Activated CD8-positive, alpha-beta memory T cell treated with anti-CD3 and anti-CD28 coated beads, Interleukin-2, amount 50 U/mL, for 48 hours (primary cell): ENCODE results near the gene TXNRD3.
"Not testable (repeated sequence)": the region's sequence is repeated elsewhere in the genome, so short reads cannot be mapped to it uniquely, and the experiment has no call there.

Experiments
- DNase-seq: peaks from one replicate; pipeline ENCODE4 v3.0.0-alpha.2; 2020

The TXNRD3 gene

DNA sequence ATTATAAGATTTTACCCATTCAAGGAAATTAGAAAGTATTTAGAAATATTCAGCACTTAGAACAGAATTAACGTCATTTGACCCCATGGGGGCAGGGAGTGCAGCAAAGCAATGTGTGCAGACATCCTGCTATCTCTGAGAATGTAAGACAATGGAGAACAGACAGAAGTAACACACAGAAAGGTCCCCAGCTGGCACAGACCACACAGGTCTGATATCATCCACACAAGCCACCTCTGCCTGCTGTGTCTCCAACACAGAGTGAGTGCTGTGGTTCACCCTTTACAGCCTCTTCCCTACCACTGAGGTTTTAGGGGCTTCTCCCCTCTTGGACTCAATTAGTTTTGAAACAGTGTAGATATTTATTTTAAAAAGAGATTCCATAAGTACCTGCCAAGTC is 16.1 kb downstream of the TXNRD3 start:
- no peak for DNase-seq

DNA sequence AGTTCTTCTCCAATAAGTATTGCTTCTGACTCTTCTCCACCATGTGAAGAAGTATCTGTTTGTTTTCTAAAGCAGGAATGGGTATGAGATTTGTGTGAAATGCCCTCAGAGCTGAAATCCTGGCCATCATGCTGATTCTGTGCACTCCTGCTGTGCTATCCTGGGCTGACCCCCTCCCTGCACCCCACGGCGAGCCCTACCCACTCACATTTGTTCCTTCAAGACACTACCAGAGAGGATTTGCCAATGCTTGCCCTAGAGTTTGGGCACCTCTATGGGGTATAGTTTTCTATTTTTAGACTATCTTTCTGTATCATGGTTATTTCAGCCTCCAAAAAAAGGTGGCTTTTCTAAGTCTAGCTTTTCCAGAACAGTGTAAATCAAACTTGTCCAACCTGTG is 18.5 kb downstream of the TXNRD3 start:
- DNase-seq: no peak

DNA sequence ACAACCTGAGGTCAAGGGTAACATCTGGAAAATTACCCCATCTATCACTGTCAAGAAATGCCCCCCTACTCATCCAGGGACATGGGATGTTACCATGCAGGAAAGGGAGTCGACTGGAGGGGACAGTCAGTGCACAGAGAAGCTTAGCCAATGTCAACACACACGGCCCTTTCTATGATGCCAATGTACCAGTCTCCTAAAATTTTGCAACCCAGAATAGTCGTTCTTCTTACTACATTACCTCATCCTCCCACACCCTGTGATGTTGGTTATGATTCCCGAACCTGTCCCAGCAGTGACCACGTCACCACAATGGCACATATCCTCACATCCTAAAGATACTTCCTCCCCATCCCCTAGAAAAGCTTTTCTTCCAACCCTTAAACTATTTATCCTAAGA is 20.1 kb downstream of the TXNRD3 start:
- no peak for DNase-seq

DNA sequence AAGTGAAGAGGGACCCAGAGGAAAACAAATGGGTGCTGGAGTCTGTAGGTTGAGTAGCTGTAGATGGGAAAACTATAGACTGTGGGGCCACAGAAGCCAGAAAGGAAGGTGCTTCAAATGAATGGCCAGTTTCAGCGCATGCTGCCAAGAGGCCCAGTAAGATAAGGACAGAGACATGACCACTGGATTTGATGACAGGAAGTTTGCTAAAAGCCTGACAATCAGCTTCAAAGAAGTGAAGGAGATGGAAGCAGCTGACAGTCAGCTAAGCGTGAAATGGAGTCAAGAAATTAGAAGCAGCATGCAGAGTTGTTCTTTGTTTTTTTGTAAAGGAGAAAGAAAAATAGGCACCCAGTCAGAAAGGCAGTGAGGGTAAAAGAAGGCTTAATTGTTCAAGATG is 24.9 kb downstream of the TXNRD3 start:
- no peak for DNase-seq

DNA sequence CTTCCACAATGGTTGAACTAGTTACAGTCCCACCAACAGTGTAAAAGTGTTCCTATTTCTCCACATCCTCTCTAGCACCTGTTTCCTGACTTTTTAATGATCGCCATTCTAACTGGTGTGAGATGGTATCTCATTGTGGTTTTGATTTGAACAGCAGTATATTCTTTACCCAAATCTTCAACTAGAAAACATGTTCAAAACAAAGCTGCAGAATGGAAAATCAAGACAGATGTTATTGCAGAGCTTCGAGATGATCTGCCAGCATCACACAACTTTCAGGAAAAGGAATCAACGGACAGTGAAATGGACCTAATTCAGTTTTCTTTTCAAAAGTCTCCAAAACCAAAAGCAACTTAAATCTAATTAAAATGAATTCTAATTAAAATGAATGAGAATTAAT is 29.2 kb downstream of the TXNRD3 start:
- not testable (repeated sequence) for DNase-seq

DNA sequence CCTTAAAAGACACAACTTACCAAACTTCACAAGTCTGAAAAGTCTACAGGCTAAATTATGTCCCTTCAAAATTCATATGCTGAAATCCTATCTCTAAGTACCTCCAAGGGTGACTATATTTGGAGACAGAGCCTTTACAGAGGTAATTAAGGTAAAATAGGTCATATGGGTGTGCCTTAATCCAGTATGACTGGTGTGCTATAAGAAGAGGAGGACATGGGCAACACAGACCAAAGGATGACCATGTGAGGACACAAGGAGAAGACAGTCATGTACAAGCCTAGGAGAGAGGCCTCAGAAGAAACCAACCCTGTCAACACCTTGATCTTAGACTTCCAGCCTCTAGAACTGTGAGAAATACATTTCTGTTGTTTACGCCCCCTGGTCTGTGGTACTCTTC is 32.2 kb downstream of the TXNRD3 start:
- DNase-seq: no peak

DNA sequence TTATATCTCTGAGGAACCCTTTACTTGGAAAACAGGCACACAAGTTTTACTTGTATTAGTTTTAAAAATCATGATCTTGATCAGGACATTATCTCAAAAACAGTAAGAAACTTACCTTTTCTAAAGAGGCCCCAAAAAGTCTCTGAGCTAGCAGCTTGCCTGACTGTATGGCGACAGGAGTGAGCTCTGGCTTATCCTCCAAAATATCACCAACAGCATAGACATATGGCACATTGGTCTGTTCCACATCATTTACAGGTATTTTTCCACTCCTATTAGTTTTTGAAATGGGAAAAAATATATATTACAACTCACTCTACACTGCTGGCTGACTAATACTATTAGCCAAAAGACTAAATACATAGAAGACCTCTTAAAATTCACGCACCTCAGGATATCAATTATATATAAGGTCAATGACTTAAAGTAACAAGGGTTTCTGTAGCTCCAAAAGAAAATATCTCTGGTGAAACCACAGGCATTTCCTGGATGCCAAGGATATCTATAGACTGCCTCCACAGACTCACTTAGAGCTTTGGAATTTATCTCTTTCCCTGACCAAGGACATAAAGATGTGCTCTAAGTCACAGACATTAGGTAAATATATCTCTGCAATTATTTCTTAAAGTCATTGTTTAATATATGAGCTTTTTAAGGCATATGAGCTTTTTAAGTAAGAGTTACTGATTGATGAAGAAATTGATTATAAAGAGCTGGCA is 33.1 kb downstream of the TXNRD3 start:
- DNase-seq: no peak

DNA sequence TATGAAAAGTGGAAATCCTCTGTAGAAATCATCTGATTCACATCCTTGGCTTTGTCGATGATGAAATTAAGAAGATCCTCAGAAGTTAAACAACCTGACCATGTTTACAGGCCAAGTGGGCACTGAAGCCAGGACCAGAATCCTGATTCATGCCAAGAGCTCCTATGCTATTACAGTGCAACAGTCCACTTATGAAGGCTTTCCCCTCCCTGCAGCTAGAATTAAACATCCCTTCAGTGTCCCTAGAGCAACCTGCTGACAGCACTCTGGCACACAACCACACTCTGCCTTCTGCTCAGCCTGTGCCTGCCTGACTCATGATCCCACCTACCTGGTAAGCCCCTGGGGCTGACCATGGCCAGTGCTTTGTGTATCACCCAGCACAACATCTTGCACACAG is 33.8 kb downstream of the TXNRD3 start:
- DNase-seq: no peak

DNA sequence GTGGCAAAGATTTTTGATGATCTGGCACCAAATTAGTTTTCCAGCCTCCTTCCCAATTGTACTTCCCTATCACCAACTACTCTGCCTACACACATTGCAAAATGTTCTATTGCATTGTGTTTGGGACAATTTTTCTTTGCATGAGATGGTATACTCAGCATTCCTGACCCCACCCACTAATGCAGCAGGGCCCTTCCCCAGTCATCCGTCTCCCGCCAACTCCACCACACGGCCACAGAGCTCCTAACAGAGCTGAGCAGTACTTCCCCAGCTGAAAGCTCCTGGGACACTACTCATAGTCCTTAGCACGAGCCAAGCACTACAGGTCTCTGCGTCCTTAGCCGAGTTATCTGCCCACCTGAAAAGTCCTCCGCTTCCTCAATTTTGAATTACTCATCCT is 34.2 kb downstream of the TXNRD3 start:
- no peak for DNase-seq

DNA sequence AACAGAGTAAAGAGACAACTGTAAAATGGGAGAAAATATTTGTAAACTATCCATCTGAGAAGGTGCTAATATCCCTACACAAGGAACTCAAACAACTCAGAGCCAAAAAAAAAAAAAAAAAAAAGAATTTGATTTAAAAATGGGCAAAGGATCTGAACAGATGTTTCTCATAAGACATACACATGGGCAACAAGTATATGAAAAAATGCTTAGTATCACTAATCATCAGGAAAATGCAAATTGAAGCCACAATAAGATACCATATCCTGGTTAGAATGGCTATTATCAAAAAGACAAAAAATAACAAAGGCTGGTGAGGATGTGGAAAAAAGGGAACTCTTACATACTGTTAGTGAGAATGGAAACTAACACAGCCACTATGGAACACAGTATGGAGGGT is 36.2 kb downstream of the TXNRD3 start:
- no peak for DNase-seq

DNA sequence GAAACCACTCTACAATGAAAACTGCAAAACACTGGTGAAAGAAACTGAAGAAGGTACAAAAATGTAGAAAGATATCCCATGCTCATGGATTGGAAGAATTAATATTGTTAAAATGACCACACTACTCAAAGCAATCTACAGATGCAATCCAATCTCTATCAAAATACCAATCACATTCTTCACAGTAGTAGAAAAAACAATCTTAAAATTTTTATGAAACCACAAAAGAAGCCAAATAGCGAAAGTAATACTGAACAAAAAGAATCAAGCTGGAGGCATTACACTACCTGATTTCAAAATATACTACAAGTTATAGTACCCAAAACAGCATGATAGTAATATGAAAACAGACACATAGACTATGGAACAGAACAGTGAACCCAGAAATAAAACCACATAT is 36.9 kb downstream of the TXNRD3 start:
- DNase-seq: no peak

DNA sequence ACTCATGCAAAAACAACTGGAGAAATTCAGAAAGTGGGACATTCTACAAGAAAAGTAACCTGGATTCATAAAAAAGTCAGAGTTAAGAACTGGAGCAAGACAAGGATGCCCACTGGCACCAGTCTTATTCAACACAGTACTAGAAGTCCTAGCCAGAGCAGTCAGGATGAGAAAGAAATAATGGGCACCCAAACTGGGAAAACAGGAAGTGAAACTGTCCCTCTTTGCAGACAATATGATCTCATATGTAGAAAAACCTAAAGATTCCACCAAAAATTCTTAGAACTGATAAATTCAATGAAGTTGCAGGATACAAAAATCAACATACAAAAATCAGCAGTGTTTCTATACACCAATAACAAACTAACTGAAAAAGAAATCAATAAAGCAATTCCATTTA is 37.4 kb downstream of the TXNRD3 start:
- DNase-seq: no peak

DNA sequence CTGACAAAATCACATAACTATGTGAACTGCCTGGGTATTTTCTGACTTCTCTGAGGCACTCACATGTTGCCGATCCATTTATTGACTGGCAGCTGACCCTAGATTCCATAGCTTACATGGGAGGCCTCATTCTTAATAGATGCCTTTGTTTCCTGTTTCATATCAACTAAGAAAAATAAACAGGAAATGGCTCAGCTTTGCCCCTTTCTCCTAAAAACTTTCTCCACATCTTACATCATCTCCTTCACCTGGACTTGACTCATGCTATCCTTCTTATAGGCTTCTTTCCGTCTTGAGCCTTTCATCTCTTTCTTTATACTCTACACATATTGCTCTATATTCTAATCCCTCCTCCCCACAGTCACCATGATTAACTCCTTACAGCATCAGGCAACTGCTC is 38.0 kb downstream of the TXNRD3 start:
- DNase-seq: no peak

DNA sequence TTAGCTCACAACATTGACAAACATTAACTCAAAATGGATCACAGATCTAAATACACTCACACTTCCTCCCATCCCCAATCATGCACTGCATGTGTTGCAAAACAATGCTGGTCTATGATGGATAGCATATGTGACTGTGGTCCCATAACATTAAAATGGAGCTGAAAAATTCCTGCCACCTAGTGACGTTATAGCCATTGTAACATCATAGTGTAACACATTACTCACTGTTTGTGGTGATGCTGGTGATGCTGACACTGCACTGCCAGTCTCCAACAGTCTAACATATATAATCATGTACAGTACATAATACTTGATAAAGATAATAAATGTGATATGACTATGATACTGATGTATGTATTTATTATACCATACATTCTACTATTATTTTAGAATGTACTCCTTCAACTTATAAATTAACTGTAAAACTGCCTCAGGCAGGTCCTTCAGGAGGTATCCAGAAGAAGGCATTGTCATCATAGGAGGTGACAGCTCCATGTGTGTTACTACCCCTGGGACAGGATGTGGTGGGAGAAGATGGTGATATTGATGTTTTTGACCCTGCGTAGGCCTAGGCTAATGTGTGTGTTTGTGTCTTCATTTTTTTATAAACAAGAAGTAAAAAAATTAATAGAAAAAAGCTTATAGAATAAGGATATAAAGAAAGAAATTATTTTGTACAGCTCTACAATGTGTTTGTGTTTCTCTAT is 41.3 kb downstream of the TXNRD3 start:
- DNase-seq: no peak

DNA sequence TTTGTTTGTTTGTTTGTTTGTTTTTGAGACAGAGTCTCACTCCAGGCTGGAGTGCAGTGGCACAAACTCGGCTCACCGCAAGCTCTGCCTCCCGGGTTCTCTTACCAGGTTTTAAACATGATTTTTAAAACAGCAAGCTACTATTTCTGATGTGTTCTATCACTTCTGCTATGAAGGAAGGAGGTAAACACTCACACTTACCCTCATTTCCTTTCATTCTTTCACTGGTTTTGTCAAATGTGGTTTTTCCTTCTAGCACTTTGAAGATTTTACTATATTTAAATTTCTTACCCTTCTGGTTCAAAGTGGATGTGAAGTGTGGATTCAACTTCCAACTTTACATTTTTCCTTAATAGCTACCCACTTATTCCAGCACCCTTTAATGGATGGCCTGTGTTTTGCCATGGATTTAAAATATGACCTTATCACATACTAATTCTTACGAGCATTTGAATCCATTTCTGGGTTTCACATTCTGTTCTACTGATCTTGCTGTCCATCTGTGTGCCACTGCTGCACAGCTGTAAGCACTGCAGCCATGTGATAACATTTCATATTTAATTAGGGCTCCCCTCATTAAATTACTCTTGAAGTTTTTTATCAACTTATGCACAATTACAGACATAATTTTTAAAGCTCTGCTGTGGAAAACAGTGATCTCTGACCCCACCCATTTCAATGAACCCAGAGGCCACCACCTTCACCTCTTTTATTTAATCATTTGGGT is 42.3 kb downstream of the TXNRD3 start:
- DNase-seq: no peak

DNA sequence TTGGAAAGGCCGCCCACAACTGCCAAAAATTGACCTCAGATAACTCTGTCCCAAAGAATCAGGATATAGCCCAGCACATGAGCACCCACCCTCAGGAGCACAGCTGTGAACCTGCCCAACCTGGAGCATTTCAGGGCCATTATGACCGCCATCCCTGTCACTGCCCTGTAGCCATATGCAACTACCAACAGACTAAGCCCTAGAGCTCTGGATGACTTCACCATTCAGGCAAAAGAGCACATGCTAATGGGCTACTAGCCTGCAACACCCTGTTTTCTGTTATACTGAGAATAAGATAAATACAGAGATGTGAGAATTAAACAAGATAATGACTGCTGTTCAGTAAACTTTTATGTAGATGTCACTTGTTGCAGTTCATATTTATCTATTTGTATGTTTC is 45.0 kb downstream of the TXNRD3 start:
- no peak for DNase-seq

DNA sequence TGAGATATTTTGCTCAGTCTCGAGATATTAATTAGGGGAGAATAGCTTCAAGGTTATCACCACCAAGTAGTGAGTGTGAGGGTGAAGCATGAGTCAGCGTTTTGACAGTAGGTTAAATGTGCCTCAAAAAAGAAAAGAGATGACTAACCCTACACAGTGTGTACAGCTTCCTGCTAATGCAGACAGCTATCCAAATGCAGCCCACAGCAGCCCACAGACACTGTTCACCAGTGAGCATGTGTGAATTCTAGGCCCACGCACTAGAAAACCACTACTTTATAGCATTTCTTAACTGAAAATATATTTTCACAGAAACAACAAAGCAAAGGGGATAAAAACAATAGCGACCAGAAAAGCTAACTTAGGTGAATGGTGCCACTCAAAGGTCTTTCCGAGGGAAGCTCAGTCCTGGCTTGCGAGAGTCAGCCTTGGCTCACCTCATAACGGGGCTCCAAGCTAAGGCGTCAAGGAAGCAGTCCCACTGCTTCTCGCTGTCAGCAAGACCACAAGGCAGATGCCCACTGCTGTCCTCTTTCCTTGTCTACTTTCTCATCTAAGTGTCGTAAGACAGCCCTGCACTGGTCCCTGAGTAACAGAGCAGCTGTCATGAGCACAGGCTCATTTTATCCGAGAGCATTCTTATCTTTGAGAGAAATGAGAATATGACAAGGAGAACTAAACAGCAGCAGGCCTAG is 47.6 kb downstream of the TXNRD3 start:
- DNase-seq: no peak

DNA sequence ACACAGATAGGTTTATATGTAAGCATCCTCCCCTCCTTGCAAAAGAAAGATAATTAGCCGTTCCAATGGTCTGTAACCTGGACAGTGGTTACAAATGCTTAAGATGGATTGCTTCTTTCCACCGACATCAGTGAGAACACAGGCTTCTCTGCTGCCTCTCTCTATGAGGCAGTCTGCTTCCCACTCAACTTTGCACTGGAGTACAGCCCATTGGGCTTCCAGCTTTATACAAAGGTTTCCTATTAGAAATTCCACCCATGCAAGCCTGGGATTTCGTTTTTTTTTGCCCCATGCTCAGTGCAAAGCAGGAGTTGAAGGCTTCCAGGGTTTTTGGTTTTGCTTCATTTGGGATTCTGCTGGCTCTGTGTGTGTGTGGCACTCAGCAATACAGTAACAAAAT is 48.9 kb downstream of the TXNRD3 start:
- DNase-seq: no peak

DNA sequence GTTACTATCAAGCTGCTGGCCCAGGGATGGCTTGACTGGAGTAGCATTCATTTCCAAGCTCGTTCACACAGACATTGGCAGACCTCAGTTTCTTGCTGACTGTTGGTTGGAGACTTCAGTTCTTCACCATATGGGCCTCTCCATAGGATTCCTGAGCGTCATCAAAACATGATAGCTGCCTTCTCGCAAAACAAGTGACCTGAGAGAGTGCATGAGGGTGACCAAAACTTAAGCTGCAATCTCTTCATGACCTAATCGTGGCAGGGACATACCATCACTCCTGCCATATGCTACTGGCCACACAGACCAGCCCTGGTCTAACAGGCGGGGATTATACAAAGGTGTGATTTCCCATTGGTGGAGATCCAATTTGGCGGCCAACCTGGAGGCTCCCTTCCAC is 50.2 kb downstream of the TXNRD3 start:
- no peak for DNase-seq

DNA sequence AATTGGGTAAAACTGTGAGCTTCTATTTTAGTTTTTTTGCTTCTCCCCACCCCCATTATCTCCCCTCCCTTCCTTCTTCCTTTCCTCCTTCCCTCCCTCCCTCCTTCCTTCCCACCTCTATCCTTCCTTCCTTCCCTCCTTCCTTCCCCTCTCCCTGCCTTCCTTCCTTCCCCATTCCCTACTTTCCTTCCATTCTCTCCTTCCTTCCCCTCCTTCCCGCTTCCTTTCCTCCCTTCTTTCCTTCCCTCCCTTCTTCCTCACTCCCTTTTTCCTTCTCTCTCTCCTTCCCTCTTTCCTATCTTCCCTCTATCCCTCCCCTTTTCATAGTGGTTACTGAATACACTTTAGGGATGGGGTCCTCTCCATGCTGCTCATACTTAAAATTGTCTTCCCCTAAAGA is 55.8 kb downstream of the TXNRD3 start:
- DNase-seq: no peak

DNA sequence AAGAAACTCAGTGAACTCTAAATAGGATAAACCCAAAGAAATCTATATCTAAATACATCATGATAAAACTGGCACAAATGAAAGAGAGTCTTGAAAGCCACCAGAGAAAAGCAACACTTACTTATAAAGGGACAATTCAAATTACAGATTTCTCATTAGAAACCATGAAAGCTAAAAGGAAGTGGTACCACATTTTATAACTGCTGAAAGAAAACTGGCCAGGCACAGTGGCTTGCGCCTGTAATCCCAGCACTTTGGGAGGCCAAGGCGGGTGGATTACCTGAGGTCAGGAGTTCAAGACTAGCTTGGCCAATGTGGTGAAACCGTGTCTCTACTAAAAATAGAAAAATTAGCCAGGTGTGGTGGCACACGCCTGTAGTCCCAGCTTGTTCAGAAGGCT is 59.4 kb downstream of the TXNRD3 start:
- not testable (repeated sequence) for DNase-seq

DNA sequence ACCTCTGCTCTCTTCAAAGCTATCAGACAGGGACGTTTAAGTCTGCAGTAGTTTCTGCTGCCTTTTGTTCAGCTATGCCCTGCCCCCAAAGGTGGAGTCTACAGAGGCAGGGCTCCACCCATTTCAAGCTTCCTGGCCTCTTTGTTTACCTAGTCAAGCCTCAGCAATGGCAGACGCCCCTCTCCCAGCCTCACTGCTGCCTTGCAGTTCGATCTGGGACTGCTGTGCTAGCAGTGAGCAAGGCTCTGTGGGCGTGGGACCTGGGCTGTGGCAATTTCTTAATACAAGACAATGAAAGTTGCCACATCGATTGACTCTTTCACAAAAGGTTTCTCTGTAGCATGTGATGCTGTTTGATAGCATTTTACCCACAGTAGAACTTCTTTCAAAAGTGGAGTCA is 63.4 kb downstream of the TXNRD3 start:
- not testable (repeated sequence) for DNase-seq

DNA sequence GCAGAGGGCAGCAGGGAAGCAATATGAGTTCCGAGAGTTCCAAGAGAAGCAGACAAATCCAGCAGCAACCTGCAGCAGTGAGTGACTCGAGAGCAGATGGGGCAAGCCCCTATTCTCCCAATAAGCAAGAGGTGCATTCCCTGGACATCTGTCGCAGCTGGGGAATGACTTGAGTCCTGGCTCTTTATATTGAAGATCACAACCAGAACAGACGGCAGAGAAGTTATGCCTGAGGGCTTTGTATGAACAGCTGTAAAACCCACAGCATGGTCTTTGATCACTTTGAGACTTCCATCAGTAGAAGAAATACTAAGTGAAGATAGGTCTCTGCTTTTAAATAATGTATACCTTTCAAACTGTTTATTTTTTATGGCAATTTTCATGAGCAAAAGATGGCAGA is 72.6 kb downstream of the TXNRD3 start:
- no peak for DNase-seq

DNA sequence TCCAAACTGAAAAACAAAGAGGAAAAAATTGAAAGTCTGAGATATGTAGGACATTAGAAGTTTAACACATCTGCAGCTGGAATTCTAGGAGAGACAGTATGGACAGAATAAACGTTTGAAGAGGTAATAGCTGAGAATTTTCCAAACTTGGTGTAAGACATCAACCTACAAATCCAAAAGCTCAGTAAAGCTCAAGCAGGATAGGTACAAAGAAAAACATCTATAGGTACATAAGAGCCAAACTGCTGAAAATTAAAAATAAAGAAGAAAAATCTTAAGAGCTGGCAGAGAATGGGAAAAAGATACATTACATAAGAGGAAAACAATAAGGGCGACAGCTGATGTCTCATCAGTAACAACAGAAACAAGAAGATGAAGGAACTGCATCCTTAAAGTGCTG is 73.4 kb downstream of the TXNRD3 start:
- no peak for DNase-seq
